PC-9 (cell line): Measurements from ENCODE around the gene CDK3.

Experiments used
- EZH2 ChIP-seq: fragments of 200-600 bp; sonication (generic); IDR thresholded peaks from 2 replicates; pipeline ENCODE4 v1.8.0; 2017; ENCODE audit warnings: antibody characterized with exemption, low read depth
- TF ChIP-seq, protein P1 (sequence below): fragments of 200-600 bp; sonication (generic); conservative IDR thresholded peaks from 2 replicates; pipeline ENCODE4 v1.6.1; 2017; ENCODE audit warnings: mixed run types, antibody characterized with exemption, mild to moderate bottlenecking, moderate library complexity

DNA sequence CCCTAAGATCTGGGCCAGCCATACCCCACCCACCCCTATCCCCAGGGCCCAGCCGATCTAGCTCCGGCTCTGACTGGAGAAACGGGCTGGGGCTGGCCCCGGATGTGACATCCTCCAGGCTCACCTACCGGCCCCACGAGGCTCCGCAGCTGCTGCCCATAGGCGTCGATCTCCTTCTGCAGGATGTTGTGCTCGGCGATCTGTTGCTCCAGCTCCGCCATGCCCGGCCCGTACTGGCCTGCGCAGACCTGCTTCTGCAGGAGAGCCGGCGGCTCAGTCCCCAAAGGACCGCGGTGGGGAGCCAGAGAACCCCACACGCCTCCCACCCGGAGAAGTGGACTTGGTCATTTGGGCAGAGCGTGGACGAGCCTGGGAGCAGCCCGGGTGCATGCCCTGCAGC, 21.6 kb downstream of the CDK3 start:
- TF ChIP-seq, protein P1, sequence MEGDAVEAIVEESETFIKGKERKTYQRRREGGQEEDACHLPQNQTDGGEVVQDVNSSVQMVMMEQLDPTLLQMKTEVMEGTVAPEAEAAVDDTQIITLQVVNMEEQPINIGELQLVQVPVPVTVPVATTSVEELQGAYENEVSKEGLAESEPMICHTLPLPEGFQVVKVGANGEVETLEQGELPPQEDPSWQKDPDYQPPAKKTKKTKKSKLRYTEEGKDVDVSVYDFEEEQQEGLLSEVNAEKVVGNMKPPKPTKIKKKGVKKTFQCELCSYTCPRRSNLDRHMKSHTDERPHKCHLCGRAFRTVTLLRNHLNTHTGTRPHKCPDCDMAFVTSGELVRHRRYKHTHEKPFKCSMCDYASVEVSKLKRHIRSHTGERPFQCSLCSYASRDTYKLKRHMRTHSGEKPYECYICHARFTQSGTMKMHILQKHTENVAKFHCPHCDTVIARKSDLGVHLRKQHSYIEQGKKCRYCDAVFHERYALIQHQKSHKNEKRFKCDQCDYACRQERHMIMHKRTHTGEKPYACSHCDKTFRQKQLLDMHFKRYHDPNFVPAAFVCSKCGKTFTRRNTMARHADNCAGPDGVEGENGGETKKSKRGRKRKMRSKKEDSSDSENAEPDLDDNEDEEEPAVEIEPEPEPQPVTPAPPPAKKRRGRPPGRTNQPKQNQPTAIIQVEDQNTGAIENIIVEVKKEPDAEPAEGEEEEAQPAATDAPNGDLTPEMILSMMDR = no peak
- TF ChIP-seq EZH2 = no peak
